HG02678 (cell line): ENCODE data around the gene GINM1.

Source experiments
- ATAC-seq: cut with Tn5 transposase; IDR thresholded peaks from one replicate; pipeline ENCODE4 v1.9.1; 2021; ENCODE audit warnings: mild to moderate bottlenecking, moderate library complexity; ENCODE audit not compliant: unreplicated experiment

Gene GINM1

GRCh38 chr6:149592983-149593382 is 26.8 kb downstream of the GINM1 start:
- ATAC-seq, result no peak

- no peak for ATAC-seq
Measured at GRCh38 chr6:149593408-149593807, 27.2 kb downstream of the GINM1 start.

- ATAC-seq, result no peak
Measured at GRCh38 chr6:149600508-149600907, 34.3 kb downstream of the GINM1 start.

- no peak for ATAC-seq
Measured at GRCh38 chr6:149608381-149608982, 42.3 kb downstream of the GINM1 start.

GRCh38 chr6:149614337-149614736 is 48.2 kb downstream of the GINM1 start:
- no peak for ATAC-seq

GRCh38 chr6:149615805-149616204 is 49.6 kb downstream of the GINM1 start:
- no peak for ATAC-seq

GRCh38 chr6:149627672-149628071 is 61.5 kb downstream of the GINM1 start:
- ATAC-seq, result no peak

GRCh38 chr6:149628875-149629510 is 62.8 kb downstream of the GINM1 start:
- ATAC-seq, result peak; percentile 86

- ATAC-seq, result peak; percentile 44
Measured at GRCh38 chr6:149634315-149634714, 68.1 kb downstream of the GINM1 start.

GRCh38 chr6:149636124-149636523 is 69.9 kb downstream of the GINM1 start:
- ATAC-seq, result no peak
